MM.1S (cell line): Measurements from ENCODE around the gene ING5.

Source experiments
- CTCF ChIP-seq: fragments of 300-600 bp; sonication (generic); IDR thresholded peaks from 2 replicates; pipeline ENCODE4 v1.5.1; 2016; ENCODE audit warnings: antibody characterized with exemption, low read length, mixed read lengths
- EZH2 ChIP-seq: fragments of 300-600 bp; sonication (generic); optimal IDR thresholded peaks from 2 replicates; pipeline ENCODE3; 2017; ENCODE audit warnings: low read depth, mild to moderate bottlenecking, antibody characterized with exemption, low read length, mixed read lengths

- no peak for TF ChIP-seq CTCF
- TF ChIP-seq EZH2: no peak
These were observed 24.6 kb downstream of the ING5 start for GRCh38 chr2:241726459-241726858.
